GM13976 (cell line): Measurements from ENCODE around the gene MICALL2.

Experiments
- DNase-seq: peaks from one replicate; pipeline ENCODE4 v3.0.0; 2012; ENCODE audit warnings: low spot score
- in situ Hi-C: fragments of 300-500 bp; cut with MboI; formaldehyde crosslinking; loops from one replicate; pipeline ENCODE4 v1.12.0; 2022; ENCODE audit warnings: low sequenced_read_pairs, mixed read lengths, inconsistent platforms; ENCODE audit not compliant: unreplicated experiment
- TF ChIP-seq, protein P1 (sequence below): IDR thresholded peaks from 2 replicates; pipeline ENCODE4 v1.5.1; 2012; ENCODE audit warnings: borderline replicate concordance, mild to moderate bottlenecking; ENCODE audit not compliant: insufficient read depth; ENCODE audit errors: extremely low read depth, missing control alignments, control extremely low read depth

Gene MICALL2

DNA sequence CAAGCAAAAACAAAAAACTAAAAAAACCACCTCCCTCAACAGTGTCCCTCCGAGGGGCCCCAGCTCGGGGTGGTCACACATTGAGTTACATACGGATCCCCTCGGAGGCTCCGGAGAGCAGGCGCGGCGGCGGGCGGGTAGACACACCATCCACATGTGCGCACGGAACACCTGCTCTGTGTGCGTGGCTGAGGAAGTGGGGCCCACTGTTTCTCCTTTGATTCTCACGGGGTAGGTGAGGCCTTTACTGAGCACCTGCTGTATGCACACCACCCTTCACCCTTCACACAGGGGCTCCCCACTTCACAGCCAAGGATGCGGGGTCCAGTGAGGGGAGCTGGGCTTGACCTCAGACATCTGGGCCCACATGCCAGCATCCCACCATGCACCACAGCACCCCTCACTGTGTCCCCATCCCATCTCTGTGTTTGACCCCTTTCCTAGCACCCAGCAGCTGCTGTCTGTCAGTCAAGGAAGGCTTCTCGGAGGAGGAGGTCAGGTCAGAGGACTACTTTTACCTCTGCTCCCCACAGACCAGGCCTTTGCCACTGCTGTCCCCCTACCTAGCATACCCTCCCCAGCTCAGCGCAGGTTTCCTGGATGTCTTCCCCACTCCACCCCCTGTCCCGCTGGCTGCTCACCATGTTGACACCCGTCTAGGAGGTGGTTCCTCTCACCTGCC lies 71.1 kb downstream of the MICALL2 start:
- in situ Hi-C loops = no loop called here
- TF ChIP-seq, protein P1, sequence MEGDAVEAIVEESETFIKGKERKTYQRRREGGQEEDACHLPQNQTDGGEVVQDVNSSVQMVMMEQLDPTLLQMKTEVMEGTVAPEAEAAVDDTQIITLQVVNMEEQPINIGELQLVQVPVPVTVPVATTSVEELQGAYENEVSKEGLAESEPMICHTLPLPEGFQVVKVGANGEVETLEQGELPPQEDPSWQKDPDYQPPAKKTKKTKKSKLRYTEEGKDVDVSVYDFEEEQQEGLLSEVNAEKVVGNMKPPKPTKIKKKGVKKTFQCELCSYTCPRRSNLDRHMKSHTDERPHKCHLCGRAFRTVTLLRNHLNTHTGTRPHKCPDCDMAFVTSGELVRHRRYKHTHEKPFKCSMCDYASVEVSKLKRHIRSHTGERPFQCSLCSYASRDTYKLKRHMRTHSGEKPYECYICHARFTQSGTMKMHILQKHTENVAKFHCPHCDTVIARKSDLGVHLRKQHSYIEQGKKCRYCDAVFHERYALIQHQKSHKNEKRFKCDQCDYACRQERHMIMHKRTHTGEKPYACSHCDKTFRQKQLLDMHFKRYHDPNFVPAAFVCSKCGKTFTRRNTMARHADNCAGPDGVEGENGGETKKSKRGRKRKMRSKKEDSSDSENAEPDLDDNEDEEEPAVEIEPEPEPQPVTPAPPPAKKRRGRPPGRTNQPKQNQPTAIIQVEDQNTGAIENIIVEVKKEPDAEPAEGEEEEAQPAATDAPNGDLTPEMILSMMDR = no peak
- no peak for DNase-seq

DNA sequence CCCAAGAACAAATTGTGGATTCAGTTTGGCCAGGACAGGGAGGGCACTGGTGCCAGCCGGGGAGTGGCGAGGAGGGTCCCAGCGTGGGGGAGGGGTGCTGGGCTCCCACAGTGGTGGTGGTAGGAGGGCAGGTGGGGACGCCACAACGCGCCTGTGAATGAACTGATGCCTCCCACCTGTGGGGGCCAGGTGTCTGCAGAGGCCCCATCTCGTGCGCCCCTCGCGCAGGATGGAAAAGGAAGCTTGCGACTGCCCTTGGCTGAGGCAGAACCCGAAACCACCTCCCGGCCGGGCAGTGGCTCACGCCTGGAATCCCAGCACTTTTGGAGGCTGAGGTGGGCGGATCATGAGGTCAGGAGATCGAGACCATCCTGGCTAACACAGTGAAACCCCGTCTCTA lies 72.0 kb downstream of the MICALL2 start:
- DNase-seq = no peak
- TF ChIP-seq, protein P1 = no peak
- in situ Hi-C loops = no loop called here

DNA sequence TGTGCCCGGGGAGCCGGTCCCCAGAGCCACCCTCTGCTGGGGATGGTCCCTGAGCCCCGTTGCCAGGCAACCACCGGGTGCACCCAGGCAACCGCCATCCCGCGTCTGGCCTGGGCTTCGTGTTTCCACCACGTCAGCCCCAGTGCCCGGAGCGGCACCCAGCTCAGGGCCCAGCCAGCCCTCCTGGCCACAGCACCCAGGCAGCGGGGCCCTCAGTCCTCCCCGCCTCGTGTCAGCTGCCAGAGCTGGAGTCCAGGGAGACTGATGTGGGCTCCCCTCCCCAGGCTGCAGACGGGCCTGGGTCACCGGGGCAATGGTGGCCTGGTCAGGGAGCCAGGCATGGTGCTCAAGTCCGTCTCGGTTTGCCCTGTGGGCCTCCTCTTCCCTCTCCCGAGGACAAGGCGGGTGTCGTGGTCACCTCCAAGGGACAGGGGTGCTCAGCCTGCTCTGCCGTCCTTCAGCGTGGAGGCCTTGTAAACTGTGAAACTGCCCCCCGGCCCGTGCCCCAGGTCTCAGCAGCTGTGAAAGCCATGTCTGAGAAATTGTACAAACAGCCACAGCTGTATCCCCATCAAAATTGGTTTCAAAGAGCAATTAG lies 72.5 kb downstream of the MICALL2 start:
- TF ChIP-seq, protein P1 = no peak
- DNase-seq = no peak
- in situ Hi-C loops = no loop called here

DNA sequence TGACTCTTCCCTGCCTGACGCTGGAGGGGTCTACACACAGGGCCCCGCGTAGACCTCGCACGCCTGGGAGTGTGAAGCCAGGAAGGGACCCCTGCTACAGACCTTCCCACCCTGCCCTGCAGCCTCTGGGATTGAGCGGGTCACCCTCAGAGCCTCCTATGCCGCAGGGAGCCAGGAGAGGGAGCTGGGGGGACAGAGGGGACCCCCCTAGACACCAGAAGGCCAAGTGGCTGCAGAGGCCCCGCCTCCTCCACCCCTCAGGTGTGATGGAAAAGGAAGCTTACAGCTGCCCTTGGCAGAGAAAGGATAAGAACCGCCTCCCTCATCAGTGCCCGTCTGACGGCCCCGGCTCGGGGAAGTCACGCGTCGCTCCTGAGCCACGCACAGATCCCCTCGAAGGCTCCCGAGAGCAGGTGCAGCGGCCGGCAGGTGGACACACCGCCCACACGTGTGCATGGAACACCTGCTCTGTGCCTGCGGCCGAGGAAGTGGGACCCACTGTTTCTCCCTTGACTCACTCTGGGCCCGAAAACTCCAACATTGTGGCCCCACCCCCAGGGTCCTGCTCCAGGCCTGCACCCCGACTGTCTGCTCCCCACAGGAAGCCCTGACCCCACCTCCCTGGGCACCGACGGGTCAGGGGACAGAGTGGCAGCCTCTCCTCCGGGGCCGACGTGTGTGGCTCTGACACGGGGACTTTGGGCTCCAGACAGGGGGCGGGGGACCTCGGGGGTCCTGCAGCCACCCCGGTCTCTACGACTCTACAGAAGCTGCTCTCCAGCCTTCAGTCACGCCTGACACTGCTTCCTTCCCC lies 73.3 kb downstream of the MICALL2 start:
- TF ChIP-seq, protein P1 = no peak
- in situ Hi-C loops = no loop called here
- no peak for DNase-seq

DNA sequence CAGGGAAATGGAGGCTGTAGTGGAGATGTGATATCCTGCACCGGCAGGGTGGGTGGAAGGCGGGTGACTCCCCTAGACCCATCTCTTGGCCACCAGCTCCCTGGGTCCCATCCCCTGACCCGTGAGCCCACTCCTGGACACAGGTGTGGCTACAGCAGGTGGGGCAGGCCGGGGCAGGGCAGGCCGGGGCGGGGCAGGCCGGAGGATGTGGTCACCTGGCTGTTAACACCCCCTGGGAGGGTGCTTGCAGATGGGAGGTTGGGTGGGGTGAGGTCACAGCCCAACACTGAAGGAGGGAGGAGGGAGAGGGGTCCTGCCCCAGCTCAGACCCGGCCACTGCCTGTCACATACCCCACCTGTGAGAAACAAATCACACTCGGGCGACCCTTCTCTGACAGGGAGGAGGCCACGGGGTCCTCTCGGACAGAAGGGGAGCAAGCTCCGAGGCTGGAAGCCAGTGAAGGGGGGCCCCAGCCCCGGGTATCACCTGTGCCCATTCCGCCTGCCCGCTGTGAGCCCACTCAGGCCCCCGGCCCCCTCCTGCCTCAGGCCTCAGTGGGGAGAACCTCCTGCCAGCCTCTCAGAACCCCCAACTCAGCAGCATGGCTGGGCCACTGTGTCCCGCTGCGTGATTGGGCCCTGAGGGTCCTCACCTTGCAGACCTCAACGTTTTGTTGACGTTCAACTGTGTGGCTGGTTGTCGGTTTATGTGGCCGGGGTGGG lies 74.0 kb downstream of the MICALL2 start:
- TF ChIP-seq, protein P1 = no peak
- in situ Hi-C loops = no loop called here

More for the DNA sequence above, 74.0 kb downstream of the MICALL2 start:
- DNase-seq = no peak
